HG02870 (cell line): ENCODE results near the gene PCDHGA2.
"Not testable (repeated sequence)": the region's sequence is repeated elsewhere in the genome, so short reads cannot be mapped to it uniquely, and the experiment has no call there.

ENCODE experiments used
- ATAC-seq: cut with Tn5 transposase; IDR thresholded peaks from one replicate; pipeline ENCODE4 v1.9.1; 2021; ENCODE audit warnings: mild to moderate bottlenecking, moderate library complexity; ENCODE audit not compliant: unreplicated experiment

PCDHGA2 gene

GRCh38 chr5:141345327-141345726 lies 6.8 kb downstream of the PCDHGA2 start:
- no peak for ATAC-seq

- ATAC-seq = not testable (repeated sequence)
Measured at GRCh38 chr5:141346017-141346416, 7.5 kb downstream of the PCDHGA2 start.

DNA sequence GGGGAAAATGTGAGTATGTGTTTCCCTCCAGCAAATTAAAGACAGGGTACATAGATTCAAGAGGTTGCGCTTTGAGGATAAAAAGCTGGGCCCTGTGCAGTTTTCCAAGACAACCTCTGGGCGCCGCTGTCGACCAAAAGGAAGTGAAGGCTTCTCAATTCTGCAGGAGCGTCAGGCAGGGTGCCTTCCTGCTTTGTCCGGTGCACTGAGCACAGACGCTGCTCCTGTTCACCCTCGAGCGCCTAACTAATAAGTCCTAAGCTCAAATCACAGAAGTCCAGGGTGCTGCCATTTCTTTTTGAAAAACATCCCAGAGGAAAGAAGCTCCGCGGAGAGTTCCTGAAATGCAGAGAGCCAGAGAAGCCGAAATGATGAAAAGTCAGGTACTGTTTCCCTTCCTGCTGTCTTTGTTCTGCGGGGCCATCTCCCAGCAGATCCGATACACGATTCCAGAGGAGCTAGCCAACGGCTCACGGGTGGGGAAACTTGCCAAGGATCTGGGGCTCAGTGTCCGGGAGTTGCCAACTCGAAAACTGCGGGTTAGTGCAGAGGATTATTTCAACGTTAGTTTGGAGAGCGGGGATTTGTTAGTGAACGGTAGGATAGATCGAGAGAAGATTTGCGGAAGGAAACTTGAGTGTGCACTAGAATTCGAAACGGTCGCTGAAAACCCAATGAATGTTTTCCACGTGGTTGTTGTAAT lies 11.5 kb downstream of the PCDHGA2 start, which contains the start of gene PCDHGB1:
Gene PCDHGB1 (plus strand): TSS at position 183 of the 703 bp plus-strand sequence. CDS start 162 bp downstream, at position 345.
- ATAC-seq = no peak

GRCh38 chr5:141351591-141351990 lies 13.0 kb downstream of the PCDHGA2 start:
- no peak for ATAC-seq

- no peak for ATAC-seq
Measured at GRCh38 chr5:141354900-141355469, 16.4 kb downstream of the PCDHGA2 start, which contains the start of gene PCDHGA4. Gene PCDHGA4 (plus strand): TSS chr5:141355021. CDS start chr5:141355108, 87 bp downstream.

DNA sequence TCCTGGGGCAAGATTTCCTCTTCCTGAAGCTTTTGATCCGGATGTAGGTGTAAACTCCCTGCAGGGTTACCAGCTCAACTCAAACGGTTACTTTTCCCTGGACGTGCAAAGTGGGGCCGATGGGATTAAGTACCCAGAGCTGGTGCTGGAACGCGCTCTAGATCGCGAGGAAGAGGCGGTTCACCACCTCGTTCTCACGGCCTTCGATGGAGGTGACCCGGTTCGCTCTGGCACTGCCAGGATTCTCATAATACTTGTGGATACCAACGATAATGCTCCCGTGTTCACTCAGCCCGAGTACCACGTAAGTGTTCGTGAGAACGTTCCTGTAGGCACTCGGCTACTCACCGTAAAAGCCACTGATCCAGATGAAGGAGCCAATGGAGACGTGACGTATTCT lies 17.1 kb downstream of the PCDHGA2 start:
- ATAC-seq = no peak

GRCh38 chr5:141356133-141356532 lies 17.6 kb downstream of the PCDHGA2 start:
- ATAC-seq = no peak

DNA sequence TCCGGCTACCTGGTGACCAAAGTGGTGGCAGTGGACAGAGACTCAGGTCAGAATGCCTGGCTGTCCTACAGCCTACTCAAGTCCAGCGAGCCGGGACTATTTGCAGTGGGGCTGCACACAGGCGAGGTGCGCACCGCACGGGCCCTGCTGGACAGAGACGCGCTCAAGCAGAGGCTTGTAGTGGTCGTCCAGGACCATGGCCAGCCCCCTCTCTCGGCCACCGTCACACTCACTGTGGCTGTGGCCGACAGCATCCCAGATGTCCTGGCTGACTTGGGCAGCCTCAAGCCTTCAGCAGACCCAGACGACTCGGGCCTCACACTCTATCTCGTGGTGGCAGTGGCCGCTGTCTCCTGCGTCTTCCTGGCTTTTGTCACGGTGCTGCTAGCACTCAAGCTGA lies 18.4 kb downstream of the PCDHGA2 start:
- no peak for ATAC-seq

- peak; percentile 70 for ATAC-seq
Measured at GRCh38 chr5:141359790-141360426, 21.3 kb downstream of the PCDHGA2 start, which contains the start of gene PCDHGB2. Gene PCDHGB2 (plus strand): TSS chr5:141359994. CDS start chr5:141360136, 142 bp downstream.

GRCh38 chr5:141360685-141361084 lies 22.1 kb downstream of the PCDHGA2 start:
- no peak for ATAC-seq

- ATAC-seq = no peak
Measured at GRCh38 chr5:141362719-141363118, 24.2 kb downstream of the PCDHGA2 start.

GRCh38 chr5:141363952-141364660 lies 25.5 kb downstream of the PCDHGA2 start, which contains the start of gene PCDHGA5:
Gene PCDHGA5 (plus strand): TSS chr5:141364162. CDS start chr5:141364331, 169 bp downstream.
- ATAC-seq = no peak

GRCh38 chr5:141366016-141366896 lies 27.7 kb downstream of the PCDHGA2 start:
- no peak for ATAC-seq

DNA sequence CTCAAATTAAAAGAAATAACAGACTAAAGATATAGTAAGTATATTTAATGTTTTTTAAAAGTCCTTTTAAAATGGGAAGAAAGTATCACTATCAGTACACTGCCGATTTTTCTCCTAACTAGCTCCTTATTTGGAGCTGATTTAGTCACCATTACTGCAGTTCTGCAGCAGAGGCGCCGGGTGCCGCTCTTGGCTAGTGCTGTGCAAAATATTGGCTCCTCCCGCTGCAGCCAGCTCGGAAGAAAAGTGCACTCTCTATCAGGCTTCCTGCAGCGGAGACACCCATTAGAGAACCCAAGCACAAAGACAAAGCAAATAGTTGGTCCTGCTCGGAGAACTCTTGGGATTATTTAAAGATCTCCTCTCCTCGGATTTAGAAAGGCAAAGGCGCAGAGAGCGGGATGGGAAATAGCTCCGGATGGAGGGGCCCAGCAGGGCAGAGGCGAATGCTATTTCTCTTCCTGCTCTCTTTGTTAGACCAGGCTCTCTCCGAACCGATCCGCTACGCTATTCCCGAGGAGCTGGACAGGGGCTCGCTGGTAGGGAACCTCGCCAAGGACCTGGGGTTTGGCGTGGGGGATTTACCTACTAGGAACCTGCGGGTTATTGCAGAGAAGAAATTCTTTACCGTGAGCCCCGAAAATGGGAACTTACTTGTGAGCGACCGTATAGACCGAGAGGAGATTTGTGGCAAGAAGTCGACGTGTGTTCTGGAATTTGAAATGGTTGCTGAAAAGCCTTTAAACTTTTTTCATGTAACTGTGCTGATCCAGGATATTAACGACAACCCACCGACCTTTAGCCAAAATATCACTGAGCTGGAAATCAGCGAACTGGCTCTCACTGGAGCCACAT lies 31.7 kb downstream of the PCDHGA2 start, which contains the start of gene PCDHGB3:
Gene PCDHGB3 (plus strand): TSS at position 249 of the 855 bp plus-strand sequence. CDS start 153 bp downstream, at position 402.
- peak; percentile 100 for ATAC-seq

- no peak for ATAC-seq
Measured at GRCh38 chr5:141371572-141372475, 33.3 kb downstream of the PCDHGA2 start.

DNA sequence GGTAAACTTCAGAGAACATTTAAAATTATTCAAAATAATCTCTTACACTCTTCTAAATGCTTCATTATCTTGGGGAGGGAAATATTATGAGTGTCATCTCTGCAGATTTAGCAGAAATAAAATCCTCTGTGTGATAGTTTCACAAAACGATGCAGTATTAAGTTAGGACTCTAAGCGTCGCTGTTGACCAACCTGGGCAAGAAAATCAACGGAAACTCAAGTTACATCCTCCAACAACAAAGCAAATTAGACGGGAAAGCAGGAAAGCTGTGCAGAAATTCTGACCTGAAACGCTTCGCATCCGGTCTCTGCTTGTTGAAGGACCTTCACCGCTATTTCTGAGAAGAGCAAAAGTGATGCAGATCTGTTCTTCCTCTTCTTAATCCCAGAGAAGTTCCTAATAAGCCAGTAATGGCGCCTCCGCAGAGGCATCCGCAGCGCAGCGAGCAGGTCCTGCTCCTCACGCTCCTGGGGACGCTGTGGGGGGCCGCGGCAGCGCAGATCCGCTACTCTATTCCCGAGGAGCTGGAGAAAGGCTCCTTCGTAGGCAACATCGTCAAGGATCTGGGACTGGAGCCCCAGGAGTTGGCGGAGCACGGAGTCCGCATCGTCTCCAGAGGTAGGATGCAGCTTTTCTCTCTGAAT lies 35.2 kb downstream of the PCDHGA2 start, which contains the start of gene PCDHGA6:
Gene PCDHGA6 (plus strand): TSS at position 219 of the 645 bp plus-strand sequence. CDS start 193 bp downstream, at position 412.
- ATAC-seq = no peak

DNA sequence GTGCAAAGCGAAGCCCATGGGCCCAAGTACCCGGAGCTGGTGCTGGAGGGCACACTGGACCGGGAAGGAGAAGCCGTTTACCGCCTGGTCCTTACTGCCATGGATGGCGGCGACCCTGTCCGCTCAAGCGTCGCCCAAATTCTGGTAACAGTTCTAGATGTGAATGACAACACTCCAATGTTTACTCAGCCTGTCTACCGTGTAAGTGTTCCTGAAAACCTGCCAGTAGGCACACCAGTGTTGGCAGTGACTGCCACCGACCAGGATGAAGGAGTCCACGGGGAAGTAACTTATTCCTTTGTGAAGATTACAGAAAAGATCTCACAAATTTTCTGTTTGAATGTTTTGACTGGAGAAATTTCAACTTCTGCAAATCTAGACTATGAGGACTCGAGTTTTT lies 36.1 kb downstream of the PCDHGA2 start:
- ATAC-seq = no peak
